AG09309 (cell line): ENCODE measurements around the gene RRP1B.
"Not testable (repeated sequence)": the region's sequence is repeated elsewhere in the genome, so short reads cannot be mapped to it uniquely, and the experiment has no call there.

ENCODE experiments used
- DNase-seq: peaks from one replicate; pipeline ENCODE4 v3.0.0-alpha.2; 2010; ENCODE audit warnings: low read depth
- H3K4me3 ChIP-seq: 2 replicates; pipeline ENCODE4 v1.5.1; 2011; ENCODE audit warnings: mild to moderate bottlenecking, low read depth, low read length, moderate library complexity; ENCODE audit not compliant: control insufficient read depth
- TF ChIP-seq, protein P1 (sequence below): IDR thresholded peaks from 2 replicates; pipeline ENCODE4 v1.5.1; 2011; ENCODE audit warnings: mild to moderate bottlenecking, low read depth, low read length, inconsistent platforms; ENCODE audit not compliant: insufficient read depth, control insufficient read depth; ENCODE audit errors: missing control alignments

The RRP1B gene

DNA sequence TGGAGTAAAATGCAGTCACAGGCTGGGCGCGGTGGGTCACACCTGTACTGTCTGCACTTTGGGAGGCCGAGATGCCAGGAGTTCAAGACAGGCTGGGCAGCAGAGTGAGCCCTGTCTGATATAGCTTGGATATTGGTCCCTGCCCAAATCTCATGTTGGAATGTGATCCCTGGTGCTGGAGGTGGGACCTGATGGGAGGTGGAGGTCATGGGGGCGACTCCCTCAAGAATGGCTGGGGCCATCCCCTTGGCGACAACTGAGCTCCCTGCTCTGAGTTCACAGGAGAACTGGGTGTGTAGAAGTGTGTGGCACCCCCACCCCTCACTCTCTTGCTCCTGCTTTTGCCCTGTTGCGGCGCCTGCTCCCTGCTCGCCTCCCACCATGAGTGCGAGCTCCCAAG is 48.1 kb downstream of the RRP1B start:
- no peak for DNase-seq
- TF ChIP-seq, protein P1, sequence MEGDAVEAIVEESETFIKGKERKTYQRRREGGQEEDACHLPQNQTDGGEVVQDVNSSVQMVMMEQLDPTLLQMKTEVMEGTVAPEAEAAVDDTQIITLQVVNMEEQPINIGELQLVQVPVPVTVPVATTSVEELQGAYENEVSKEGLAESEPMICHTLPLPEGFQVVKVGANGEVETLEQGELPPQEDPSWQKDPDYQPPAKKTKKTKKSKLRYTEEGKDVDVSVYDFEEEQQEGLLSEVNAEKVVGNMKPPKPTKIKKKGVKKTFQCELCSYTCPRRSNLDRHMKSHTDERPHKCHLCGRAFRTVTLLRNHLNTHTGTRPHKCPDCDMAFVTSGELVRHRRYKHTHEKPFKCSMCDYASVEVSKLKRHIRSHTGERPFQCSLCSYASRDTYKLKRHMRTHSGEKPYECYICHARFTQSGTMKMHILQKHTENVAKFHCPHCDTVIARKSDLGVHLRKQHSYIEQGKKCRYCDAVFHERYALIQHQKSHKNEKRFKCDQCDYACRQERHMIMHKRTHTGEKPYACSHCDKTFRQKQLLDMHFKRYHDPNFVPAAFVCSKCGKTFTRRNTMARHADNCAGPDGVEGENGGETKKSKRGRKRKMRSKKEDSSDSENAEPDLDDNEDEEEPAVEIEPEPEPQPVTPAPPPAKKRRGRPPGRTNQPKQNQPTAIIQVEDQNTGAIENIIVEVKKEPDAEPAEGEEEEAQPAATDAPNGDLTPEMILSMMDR, result no peak
- H3K4me3 ChIP-seq, result no peak overlapping the region

DNA sequence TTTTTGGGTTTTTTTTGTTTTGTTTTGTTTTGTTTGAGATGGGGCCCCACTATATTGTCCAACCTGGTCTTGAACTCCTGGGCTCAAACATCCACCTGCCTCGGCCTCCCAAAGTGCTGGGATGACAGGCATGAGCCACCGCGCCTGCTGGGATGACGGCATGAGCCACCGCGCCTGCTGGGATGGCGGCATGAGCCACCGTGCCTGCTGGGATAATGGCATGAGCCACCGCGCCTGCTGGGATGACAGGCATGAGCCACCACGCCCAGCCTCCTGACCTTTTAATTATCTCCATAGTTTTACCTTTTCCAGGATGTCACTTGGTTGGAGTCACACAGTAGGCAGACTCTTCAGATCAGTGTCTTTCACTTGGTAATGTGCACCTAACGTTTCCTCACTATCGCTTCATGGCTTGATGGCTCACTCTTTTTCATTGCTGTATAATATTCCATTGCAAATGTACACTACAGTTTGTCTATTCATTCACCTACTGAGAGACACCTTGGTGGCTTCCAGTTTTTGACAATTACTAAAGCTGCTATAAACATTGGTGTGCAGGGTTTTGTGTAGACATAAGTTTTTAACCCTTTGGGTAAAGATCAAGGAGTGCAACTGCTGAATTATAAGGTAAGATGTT is 49.5 kb downstream of the RRP1B start:
- H3K4me3 ChIP-seq, result no peak overlapping the region
- TF ChIP-seq, protein P1, result no peak
- no peak for DNase-seq

DNA sequence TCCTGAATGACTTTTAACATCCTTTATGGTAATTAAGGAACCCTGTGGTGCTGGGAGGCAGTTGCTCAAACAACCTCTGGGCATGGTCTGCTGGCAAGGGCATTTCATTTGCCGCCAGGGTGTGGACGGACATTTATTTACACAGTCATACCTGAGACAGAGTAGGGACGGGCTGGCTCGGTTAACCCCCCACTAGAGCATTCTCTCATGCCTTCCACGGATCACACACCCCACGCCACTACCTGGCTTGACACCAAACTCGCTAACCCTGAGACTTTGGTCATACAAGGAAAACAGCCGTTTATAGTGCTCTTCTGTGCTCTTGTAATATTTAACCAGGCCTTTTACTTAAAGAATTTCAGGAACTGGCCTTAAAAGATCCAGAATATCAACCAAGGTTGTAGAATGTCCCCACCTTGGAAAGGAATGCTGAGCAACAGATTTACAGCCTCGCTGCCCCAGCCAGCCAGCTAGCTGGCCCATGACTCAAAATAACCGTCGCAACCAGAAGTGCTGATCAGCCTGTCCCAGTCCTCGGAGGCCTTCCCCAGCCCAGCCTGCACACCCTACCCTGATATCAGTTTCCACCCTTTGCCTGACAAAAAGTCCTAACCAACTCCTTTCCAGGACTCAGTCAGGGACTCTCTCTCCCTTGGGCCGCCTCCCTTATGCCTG is 53.0 kb downstream of the RRP1B start:
- TF ChIP-seq, protein P1, result no peak
- DNase-seq, result no peak
- no peak overlapping the region for H3K4me3 ChIP-seq

DNA sequence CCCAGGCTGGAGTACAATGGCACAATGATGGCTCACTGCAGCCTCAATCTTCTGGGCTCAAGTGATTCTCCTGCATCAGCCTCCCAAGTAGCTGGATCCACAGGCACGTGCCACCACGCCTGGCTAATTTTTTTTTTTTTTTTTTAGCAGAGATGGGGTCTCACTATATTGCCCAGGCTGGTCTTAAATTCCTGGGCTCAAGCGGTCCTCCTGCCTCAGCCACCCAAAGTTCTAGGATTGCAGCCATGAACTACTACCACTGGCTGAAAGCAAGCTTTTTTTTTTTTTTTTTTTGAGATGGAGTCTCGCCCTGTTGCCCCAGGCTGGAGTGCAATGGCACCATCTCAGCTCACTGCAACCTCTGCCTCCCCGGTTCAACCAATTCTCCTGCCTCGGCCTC is 53.8 kb downstream of the RRP1B start:
- DNase-seq, H3K4me3 ChIP-seq: not testable (repeated sequence)

DNA sequence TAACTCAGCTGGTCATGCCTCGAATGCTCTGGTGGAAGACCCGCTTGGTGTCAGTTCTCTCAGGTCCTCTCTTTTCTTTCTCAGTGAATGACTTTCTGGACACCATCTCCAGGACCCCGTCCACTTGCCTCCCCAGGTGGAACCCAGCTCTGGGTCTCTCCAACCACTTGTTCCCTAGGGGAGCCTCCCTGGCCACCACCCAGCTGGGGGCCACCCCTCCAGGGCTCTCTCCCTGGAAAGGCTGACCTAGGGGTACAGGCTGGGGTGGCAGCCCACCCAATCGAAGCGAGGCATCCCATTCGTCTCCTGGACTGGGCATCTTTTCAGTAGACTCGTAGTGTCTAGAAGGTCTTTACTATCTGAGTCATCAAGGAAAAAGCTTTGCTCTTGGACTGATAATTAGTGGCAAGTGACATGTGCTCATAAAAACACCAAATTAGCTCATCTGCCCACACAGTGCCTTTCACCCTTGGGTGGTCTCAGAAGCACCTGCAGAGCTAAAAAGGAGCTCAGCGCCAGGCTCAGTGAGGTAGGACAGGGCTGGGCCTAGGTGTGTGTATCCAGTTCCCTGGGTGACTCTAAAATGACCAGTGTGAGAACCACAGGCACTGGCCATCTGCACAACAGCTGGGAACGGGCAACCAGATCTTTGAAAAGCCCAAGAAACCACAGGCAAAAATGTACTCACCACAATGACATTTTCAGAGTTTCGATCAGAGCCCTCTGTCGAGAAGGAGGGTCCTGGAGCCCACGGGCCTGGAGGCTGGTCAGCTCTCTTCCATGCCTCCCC is 57.2 kb downstream of the RRP1B start:
- H3K4me3 ChIP-seq, result no peak overlapping the region
- no peak for DNase-seq
- TF ChIP-seq, protein P1, result no peak

DNA sequence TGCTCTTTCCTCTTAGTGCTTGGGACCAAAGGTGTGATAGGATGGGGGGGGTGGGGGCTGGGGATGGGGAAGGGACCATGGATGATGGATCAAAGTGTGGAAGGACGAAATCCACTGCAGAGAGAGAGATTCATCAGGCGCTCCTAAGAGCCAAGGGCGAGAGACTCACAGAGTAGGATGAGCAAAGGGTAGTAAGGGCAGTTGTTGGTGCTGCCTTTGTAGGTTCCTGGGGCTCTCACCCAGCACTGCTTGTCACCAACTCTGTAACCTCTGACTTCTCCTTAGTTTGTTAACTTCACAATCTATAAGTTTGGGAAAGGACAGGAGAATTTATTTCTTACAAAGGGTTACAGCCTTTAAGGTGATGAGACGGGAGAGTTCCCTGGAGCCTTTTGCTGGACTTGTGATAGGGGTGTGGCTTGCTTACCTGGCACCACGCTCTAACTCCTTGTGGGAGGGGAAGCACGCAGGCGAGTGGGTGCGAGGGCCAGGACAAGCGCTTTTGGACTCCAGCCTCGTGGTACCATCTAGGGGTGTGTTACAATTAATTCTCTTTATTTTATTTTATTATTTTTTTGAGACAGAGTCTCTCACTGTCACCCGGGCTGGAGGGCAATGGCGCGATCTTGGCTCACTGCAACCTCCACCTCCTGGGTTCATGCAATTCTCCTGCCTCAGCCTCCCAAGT is 58.0 kb downstream of the RRP1B start:
- no peak for DNase-seq
- TF ChIP-seq, protein P1, result no peak
- no peak overlapping the region for H3K4me3 ChIP-seq
